ENCODE results near the gene CHD2. TPM values are rescaled to one million over a fixed set of nuclear protein-coding genes. Genes with fewer than 3 reads are reported as not detected.

Gene CHD2
- total and polyA plus RNA-seq, 10 of the 15 experiments (the other 5 are each of a cell fraction or from before 2014, with no cell fraction given): 38.1 to 94.7 (median 63.3) TPM

- intact Hi-C loops (cut with micrococcal nuclease; ENCODE audit: unreplicated experiment): loop anchor here (10.0 kb wide), 1 partner anchor 246 kb away; no protein-coding TSS in a partner anchor
- RAD21 ChIA-PET (ENCODE audit: unreplicated experiment): interaction anchor here (0.6 to 6.4 kb wide), 2 partner anchors 101 to 113 kb away, joined by 3 to 80 read pairs; no protein-coding TSS in a partner anchor
- Histone ChIP-seq H3K9me3 (replicated peaks; ENCODE audit: control insufficient read depth, insufficient read depth, low read length) (no peaks in the 10 kb centered on the region; the same call in 1 of the 3 replicates), H2AFZ (ENCODE audit: control insufficient read depth, low read depth, low read length) (no peak overlapping the region), H3K4me3 (no peak overlapping the region), H3K4me1 (ENCODE audit: control insufficient read depth, insufficient read depth, low read length) (peaks cover 37% of the 10 kb centered on the region), H3K9ac (ENCODE audit: control insufficient read depth, insufficient read depth, low read length) (no peak overlapping the region), H3K4me2 (ENCODE audit: control insufficient read depth, insufficient read depth) (no peak overlapping the region), H3K79me2 (ENCODE audit: control insufficient read depth, insufficient read depth, low read length) (peaks cover 97% of the 10 kb centered on the region), H3K36me3 (ENCODE audit: control insufficient read depth in 2 of 2, insufficient read depth in 2 of 2, low read length in 1 of 2) (peaks cover 3 to 22% of the 10 kb centered on the region in 2 experiments), H3K27ac (ENCODE audit: control insufficient read depth, insufficient read depth) (no peak overlapping the region), H4K20me1 (ENCODE audit: control insufficient read depth, insufficient read depth) (no peaks in the 10 kb centered on the region), H3K27me3 (replicated peaks in 1 of 2; ENCODE audit: control insufficient read depth in 2 of 2, insufficient read depth in 2 of 2, low read length in 1 of 2) (no peaks in the 10 kb centered on the region)
- 71% methylated on average over 13 of the region's 13 CpGs for WGBS (ENCODE audit: insufficient coverage, insufficient replicate concordance, low lambda C conversion rate, missing lambda C conversion rate)
- in situ Hi-C loops (cut with MboI): loop anchor here (5.0 to 10.0 kb wide), 2 partner anchors 103 to 256 kb away; partner anchors contain the start of gene FAM174B
- DNase-seq (ENCODE audit: low read depth, low spot score) (no peak), ATAC-seq (no peak), FAIRE-seq (no peak)
- no TSS peak for BruUV-seq (replicated peaks)
- SMC1A ChIA-PET (ENCODE audit: uncharacterized antibody, unreplicated experiment): interaction anchor here (11.2 kb wide), 2 partner anchors 22 to 101 kb away, joined by 135 to 252 read pairs; no protein-coding TSS in a partner anchor
- POLR2A ChIA-PET: interaction anchor here (0.5 to 11.0 kb wide), 3 partner anchors 72 to 101 kb away, joined by 3 to 157 read pairs (median 8); no protein-coding TSS in a partner anchor
- CTCF ChIA-PET: interaction anchor here (0.9 kb wide), 1 partner anchor 113 kb away, joined by 3 read pairs; no protein-coding TSS in a partner anchor
- no peak for TF ChIP-seq BACH1 (IDR thresholded peaks at IDR 0.05; ENCODE audit: borderline replicate concordance)
- TF ChIP-seq SREBF2 (IDR thresholded peaks at IDR 0.05; ENCODE audit: low read length): no peak
- TF ChIP-seq MLLT1 (IDR thresholded peaks at IDR 0.05): peak; percentile 65
Observed at GRCh38 chr15:92910451-92910850, 10.3 kb downstream of the CHD2 start.

DNA sequence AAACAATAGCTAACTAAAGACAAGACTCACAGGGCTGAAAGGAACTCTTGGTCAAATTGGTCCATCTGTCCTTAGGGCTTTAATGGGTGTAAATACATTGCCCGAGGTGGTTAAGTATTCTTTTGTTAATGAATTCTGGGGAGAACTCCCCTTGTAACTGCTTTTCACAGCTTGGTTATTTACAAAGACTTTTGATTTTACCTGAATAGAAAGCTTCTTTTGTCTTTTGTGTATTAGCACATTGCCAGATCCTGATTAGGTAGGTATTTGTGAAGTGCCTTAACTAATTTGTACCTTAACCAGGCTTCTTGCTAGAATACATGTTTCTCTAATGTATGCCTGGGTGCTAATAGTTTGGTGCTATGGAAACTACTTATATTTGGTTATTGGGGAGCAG lies 14.0 kb downstream of the CHD2 start:
- in situ Hi-C loops (cut with MboI) (loop anchor here (5.0 to 10.0 kb wide), 2 partner anchors 107 to 259 kb away; partner anchors contain the start of gene FAM174B), intact Hi-C loops (cut with micrococcal nuclease; ENCODE audit: unreplicated experiment) (loop anchor here (10.0 kb wide), 1 partner anchor 249 kb away; no protein-coding TSS in a partner anchor)
- Histone ChIP-seq H3K9ac (ENCODE audit: control insufficient read depth, insufficient read depth, low read length) (no peak overlapping the region), H3K27me3 (replicated peaks in 1 of 2; ENCODE audit: control insufficient read depth in 2 of 2, insufficient read depth in 2 of 2, low read length in 1 of 2) (no peaks in the 10 kb centered on the region), H2AFZ (ENCODE audit: control insufficient read depth, low read depth, low read length) (no peak overlapping the region), H3K36me3 (ENCODE audit: control insufficient read depth in 2 of 2, insufficient read depth in 2 of 2, low read length in 1 of 2) (peaks cover 3 to 33% of the 10 kb centered on the region in 2 experiments), H3K27ac (ENCODE audit: control insufficient read depth, insufficient read depth) (peak overlapping the region; percentile 35; the same call in 1 of the 2 replicates), H3K79me2 (ENCODE audit: control insufficient read depth, insufficient read depth, low read length) (peaks cover 97% of the 10 kb centered on the region), H3K9me3 (replicated peaks; ENCODE audit: control insufficient read depth, insufficient read depth, low read length) (no peaks in the 10 kb centered on the region; the same call in 1 of the 3 replicates), H3K4me1 (ENCODE audit: control insufficient read depth, insufficient read depth, low read length) (peaks cover 24% of the 10 kb centered on the region), H4K20me1 (ENCODE audit: control insufficient read depth, insufficient read depth) (no peaks in the 10 kb centered on the region), H3K4me3 (peak overlapping the region; percentile 43), H3K4me2 (ENCODE audit: control insufficient read depth, insufficient read depth) (peak overlapping the region; percentile 49)
- DNase-seq (ENCODE audit: low read depth, low spot score) (no peak), ATAC-seq (peak; percentile 32), FAIRE-seq (no peak)
- BruUV-seq (replicated peaks): no TSS peak
- 4% methylated on average over 1 of the region's 1 CpG for WGBS (ENCODE audit: insufficient coverage, insufficient replicate concordance, low lambda C conversion rate, missing lambda C conversion rate)
- SMC1A ChIA-PET (ENCODE audit: uncharacterized antibody, unreplicated experiment): interaction anchor here (0.7 to 12.8 kb wide), 15 partner anchors 8 to 117 kb away, joined by 3 to 150 read pairs (median 10); partner anchors contain the start of gene CHD2
- RAD21 ChIA-PET (ENCODE audit: unreplicated experiment): interaction anchor here (0.9 to 10.9 kb wide), 10 partner anchors 11 to 116 kb away, joined by 3 to 128 read pairs (median 8); partner anchors contain the start of gene CHD2
- TF ChIP-seq MTA2 (IDR thresholded peaks at IDR 0.05; ENCODE audit: low read depth) (peak; percentile 49), MEF2A (IDR thresholded peaks at IDR 0.05; ENCODE audit: insufficient read depth, low read depth, low read length) (no peak), PAX8 (IDR thresholded peaks at IDR 0.05) (no peak)
- POLR2A ChIA-PET: interaction anchor here (0.6 to 14.3 kb wide), 9 partner anchors 8 to 105 kb away, joined by 3 to 184 read pairs (median 5); partner anchors contain the start of gene CHD2
- CTCF ChIA-PET: interaction anchor here (1.0 to 9.4 kb wide), 11 partner anchors 14 to 117 kb away, joined by 3 to 126 read pairs (median 4); partner anchors contain the start of gene CHD2

All from GM12878 (cell line).